Lower leg skin (tissue), 3 donors: ENCODE data around the gene F7.

Experiments used
- CTCF ChIP-seq, 3 donors: fragments of 450-650 bp; IDR thresholded peaks; one replicate each; pipeline ENCODE4 v1.5.1; 2016; ENCODE audit warnings: antibody characterized with exemption in 3 of 3, mild to moderate bottlenecking in 3 of 3, moderate library complexity in 2 of 3
- POLR2A ChIP-seq, 2 donors: fragments of 450-650 bp; IDR thresholded peaks; one replicate each; pipeline ENCODE4 v1.6.1; 2016 to 2017; ENCODE audit warnings: antibody characterized with exemption in 2 of 2, mild to moderate bottlenecking in 1 of 2, moderate library complexity in 1 of 2

- TF ChIP-seq CTCF (IDR thresholded peaks at IDR 0.05) (no peak), POLR2A (IDR thresholded peaks at IDR 0.05) (no peak)
Observed at GRCh38 chr13:113139577-113139976, 34.0 kb downstream of the F7 start.
